HepG2 (cell line): ENCODE measurements around the gene SLC4A9. TPM values are rescaled to one million over a fixed set of nuclear protein-coding genes. Genes with fewer than 3 reads are reported as not detected.
A peak's percentile ranks its signal among the peaks of the same experiment; 100 is the strongest.

ENCODE experiments used
- E2F1 ChIP-seq: sonication (generic); formaldehyde crosslinking; IDR thresholded peaks from 2 replicates; pipeline ENCODE4 v1.5.0; 2020; ENCODE audit warnings: missing genetic modification reagents
- E2F2 ChIP-seq: sonication (generic); formaldehyde crosslinking; IDR thresholded peaks from 2 replicates; pipeline ENCODE4 v1.4.0; 2020; ENCODE audit warnings: missing genetic modification reagents, borderline replicate concordance
- GLI4 ChIP-seq: sonication (generic); formaldehyde crosslinking; IDR thresholded peaks from 2 replicates; pipeline ENCODE4 v1.5.1; 2020; ENCODE audit warnings: missing genetic modification reagents, mild to moderate bottlenecking, moderate library complexity, borderline replicate concordance
- HHEX ChIP-seq: IDR thresholded peaks from 2 replicates; pipeline ENCODE4 v1.6.1; 2016; ENCODE audit warnings: control low read depth
- HOXA3 ChIP-seq: sonication (generic); formaldehyde crosslinking; IDR thresholded peaks from 2 replicates; pipeline ENCODE4 v1.5.0; 2020; ENCODE audit warnings: missing genetic modification reagents
- MAFK ChIP-seq, 2 experiments: IDR thresholded peaks in 1 of 2; conservative IDR thresholded peaks in 1 of 2; 2 replicates each; pipeline ENCODE4 v1.6.1; 2011; ENCODE audit warnings: improper control_type of control experiment in 2 of 2, low read length in 2 of 2
- NPAS2 ChIP-seq: sonication (generic); formaldehyde crosslinking; IDR thresholded peaks from 2 replicates; pipeline ENCODE4 v1.8.0; 2022; ENCODE audit warnings: mild to moderate bottlenecking, missing genetic modification reagents, borderline replicate concordance
- PAF1 ChIP-seq: IDR thresholded peaks from 2 replicates; pipeline ENCODE4 v1.6.1; 2016; ENCODE audit warnings: missing genetic modification reagents, missing compliant biosample characterization
- PAX8 ChIP-seq: sonication (generic); formaldehyde crosslinking; IDR thresholded peaks from 2 replicates; pipeline ENCODE4 v1.8.0; 2022; ENCODE audit warnings: mild to moderate bottlenecking, missing genetic modification reagents, borderline replicate concordance
- PRPF4 ChIP-seq: fragments of 200-400 bp; formaldehyde crosslinking; IDR thresholded peaks from 2 replicates; pipeline ENCODE4 v1.6.1; 2016; ENCODE audit warnings: low read length, low read depth; ENCODE audit not compliant: poor library complexity, severe bottlenecking
- SKI ChIP-seq: fragments of 450-650 bp; IDR thresholded peaks from one replicate; pipeline ENCODE4 v1.6.1; 2018; ENCODE audit warnings: mild to moderate bottlenecking; ENCODE audit not compliant: partially characterized antibody
- SNAI1 ChIP-seq: sonication (generic); formaldehyde crosslinking; IDR thresholded peaks from 2 replicates; pipeline ENCODE4 v1.5.0; 2020; ENCODE audit warnings: mild to moderate bottlenecking, missing genetic modification reagents, borderline replicate concordance
- SUZ12 ChIP-seq: fragments of 150-350 bp; IDR thresholded peaks from 2 replicates; pipeline ENCODE4 v1.6.1; 2014; ENCODE audit warnings: low read depth, low read length
- ZBTB14 ChIP-seq: sonication (generic); formaldehyde crosslinking; IDR thresholded peaks from 2 replicates; pipeline ENCODE4 v1.4.0; 2020; ENCODE audit warnings: missing genetic modification reagents
- ZBTB2 ChIP-seq: sonication (generic); formaldehyde crosslinking; IDR thresholded peaks from 2 replicates; pipeline ENCODE4 v1.8.0; 2022; ENCODE audit warnings: low read depth, missing genetic modification reagents
- ZBTB3 ChIP-seq: sonication (generic); formaldehyde crosslinking; IDR thresholded peaks from 2 replicates; pipeline ENCODE4 v1.4.0; 2020; ENCODE audit warnings: low read depth, mild to moderate bottlenecking, moderate library complexity, missing genetic modification reagents, borderline replicate concordance
- ZBTB4 ChIP-seq: sonication (generic); formaldehyde crosslinking; IDR thresholded peaks from 2 replicates; pipeline ENCODE4 v1.4.0; 2020; ENCODE audit warnings: missing genetic modification reagents, mild to moderate bottlenecking, borderline replicate concordance
- ZNF639 ChIP-seq: conservative IDR thresholded peaks from 2 replicates; pipeline ENCODE4 v1.6.1; 2018; ENCODE audit warnings: missing genetic modification reagents
- ZSCAN25 ChIP-seq: sonication (generic); formaldehyde crosslinking; IDR thresholded peaks from 2 replicates; pipeline ENCODE4 v1.8.0; 2022; ENCODE audit warnings: mild to moderate bottlenecking, missing genetic modification reagents
- polyA plus RNA-seq, 8 experiments: library from polyadenylated mRNA; depleted of rRNA in 3 of 8; stranded (reverse) in 7 of 8; unstranded in 1 of 8; fragments of >200 nt; fragmentation: Illumina TruSeq in 4 of 8; extraction: Trizol in 4 of 8; gene quantifications; 2 replicates each; pipeline versions ENCODE4 v1.2.1 to v1.2.3, GENCODE V29; 2011 to 2016; ENCODE audit warnings: low read depth in 4 of 8, missing spikeins in 1 of 8, mixed read lengths in 1 of 8; ENCODE audit not compliant: insufficient read depth in 1 of 8
- total RNA-seq, 5 experiments: library from RNA; depleted of rRNA; stranded (reverse); fragments of >200 nt; fragmentation: Illumina TruSeq; extraction: Trizol; gene quantifications; 2 replicates each; pipeline ENCODE4 v1.2.3, GENCODE V29; 2016; ENCODE audit warnings: low read depth in 1 of 5

SLC4A9 gene
- total and polyA plus RNA-seq, 2 of the 13 experiments (the other 11 are each of a cell fraction or from before 2014, with no cell fraction given): not detected

- TF ChIP-seq ZBTB4 (CRISPR knock-in tag) (no peak; the same call in none of the 2 replicates), PRPF4 (no peak), PAX8 (CRISPR knock-in tag) (peak; percentile 86; the same call in 1 of the 2 replicates), SNAI1 (CRISPR knock-in tag) (peak; percentile 72; the same call in 1 of the 2 replicates), MAFK (conservative IDR thresholded peaks at IDR 0.05 in 1 of 2, IDR thresholded peaks at IDR 0.05 in 1 of 2; ENCODE audit: low read length in 2 of 2) (no peak), E2F2 (CRISPR knock-in tag) (peak; percentile 60; the same call in 1 of the 2 replicates), ZSCAN25 (peak; percentile 77; the same call in 1 of the 2 replicates), ZBTB3 (no peak), ZNF639 (peak; percentile 76; the same call in 1 of the 2 replicates), PAF1 (no peak), E2F1 (CRISPR knock-in tag) (no peak; the same call in 1 of the 2 replicates), ZBTB14 (peak; percentile 59; the same call in 1 of the 2 replicates), NPAS2 (CRISPR knock-in tag) (no peak), ZBTB2 (peak; percentile 51; the same call in 1 of the 2 replicates), SUZ12 (no peak), HOXA3 (CRISPR knock-in tag) (peak; percentile 64; the same call in 1 of the 2 replicates), SKI (peak; percentile 21), GLI4 (CRISPR knock-in tag) (peak; percentile 93; the same call in 1 of the 2 replicates), HHEX (CRISPR knock-in tag) (no peak)
Observed at GRCh38 chr5:140400730-140401361, 40.9 kb downstream of the SLC4A9 start (continued).
